NCI-H82 (cell line): Measurements from ENCODE around the gene PKP4.

Experiments
- DNase-seq: peaks from one replicate; lab custom pipeline; 2025; lab: John Stamatoyannopoulos, UW

Gene PKP4

DNA sequence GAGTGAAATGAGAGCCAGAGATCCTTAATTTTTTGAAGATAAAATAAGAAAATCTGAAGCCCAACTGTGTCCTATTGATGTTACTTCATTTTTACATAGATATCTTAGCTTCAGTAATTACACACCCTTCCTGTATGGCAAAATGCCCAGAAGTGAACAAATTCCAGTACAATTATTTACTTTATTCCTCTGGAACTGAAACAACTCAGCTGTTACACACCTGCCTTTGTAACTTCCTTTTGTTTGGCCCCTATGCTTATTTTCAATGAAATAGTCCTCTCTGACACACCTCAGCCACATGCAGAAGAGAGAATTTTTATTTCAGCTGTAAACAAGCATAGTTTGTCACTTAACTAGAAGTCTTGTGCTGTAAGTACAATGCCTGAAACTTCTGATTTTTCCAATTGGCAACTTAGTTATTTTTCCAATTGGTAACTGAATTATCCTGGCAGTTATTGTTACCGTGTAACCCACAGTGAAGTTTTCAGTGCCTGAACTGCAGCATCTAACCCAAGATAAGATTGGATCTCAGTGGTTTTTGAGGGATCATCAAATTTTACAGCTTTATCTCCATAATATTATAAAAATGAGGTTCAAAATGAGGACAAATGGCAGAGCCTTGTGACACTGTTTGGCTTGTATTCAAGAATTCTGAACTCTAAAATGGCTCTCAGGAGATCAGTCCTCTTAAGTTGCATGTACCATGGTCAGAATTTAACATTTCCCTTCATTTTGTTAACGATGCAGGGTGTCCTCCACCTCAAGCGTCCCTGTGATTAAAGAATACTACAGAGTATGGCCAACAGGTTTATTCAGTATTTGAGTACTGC, 82.6 kb downstream of the PKP4 start:
- DNase-seq, result no peak

DNA sequence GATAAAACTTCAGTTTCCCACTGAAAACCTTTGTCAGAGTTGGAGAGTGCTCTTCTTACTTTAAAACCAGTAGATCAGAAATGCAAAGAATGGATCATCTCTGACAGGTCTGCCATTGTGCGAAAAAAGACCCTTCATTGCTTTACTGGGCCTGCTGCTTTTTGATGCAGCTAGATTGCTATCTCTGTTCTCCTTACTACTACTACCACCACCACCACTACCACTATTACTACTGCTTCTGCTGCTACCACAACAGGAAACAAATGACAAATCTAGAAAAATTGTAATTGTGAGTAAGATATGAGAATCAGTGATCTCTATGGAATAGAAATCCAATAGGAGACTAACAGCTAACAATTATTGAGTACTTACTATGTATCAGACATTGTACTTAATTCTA, 85.8 kb downstream of the PKP4 start:
- no peak for DNase-seq

DNA sequence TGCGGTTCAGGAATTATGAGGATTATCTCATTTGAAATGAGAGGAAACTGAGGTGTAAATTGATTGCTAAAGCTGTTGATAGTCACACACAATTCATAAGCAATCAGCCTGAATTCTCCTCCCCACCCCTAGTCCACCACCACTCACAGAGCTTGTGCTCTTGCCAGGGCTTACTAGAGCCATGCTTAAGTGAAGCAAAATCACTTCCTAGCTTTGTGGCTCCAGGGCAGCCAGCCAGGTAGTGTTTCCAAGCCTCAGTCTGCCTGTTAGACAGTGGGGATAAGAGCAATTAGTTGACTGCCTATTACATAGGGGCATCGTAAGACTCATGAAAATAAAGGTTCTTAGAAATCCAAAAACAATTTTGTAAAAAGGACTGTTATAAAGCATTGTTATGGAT, 87.2 kb downstream of the PKP4 start:
- no peak for DNase-seq

DNA sequence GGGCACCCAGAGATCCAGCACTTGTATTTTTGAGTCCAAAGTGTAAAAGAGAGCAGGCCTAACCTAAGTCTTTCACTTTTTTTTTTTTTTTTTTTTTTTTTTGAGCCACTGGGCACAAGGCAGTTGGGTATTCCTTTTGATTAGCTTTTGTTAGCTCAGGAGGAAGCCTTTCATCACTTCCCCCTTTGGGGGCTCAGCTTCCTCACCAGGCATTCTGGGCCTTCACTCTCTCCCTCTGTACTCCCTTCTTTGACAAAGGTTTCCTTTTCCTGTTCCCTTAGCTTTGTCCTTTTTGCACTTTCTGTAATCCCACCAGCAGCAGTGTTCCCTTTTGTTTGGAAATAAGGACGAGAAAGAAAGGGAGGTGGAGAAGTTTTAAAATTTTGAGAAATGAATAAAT, 88.2 kb downstream of the PKP4 start:
- DNase-seq, result no peak

DNA sequence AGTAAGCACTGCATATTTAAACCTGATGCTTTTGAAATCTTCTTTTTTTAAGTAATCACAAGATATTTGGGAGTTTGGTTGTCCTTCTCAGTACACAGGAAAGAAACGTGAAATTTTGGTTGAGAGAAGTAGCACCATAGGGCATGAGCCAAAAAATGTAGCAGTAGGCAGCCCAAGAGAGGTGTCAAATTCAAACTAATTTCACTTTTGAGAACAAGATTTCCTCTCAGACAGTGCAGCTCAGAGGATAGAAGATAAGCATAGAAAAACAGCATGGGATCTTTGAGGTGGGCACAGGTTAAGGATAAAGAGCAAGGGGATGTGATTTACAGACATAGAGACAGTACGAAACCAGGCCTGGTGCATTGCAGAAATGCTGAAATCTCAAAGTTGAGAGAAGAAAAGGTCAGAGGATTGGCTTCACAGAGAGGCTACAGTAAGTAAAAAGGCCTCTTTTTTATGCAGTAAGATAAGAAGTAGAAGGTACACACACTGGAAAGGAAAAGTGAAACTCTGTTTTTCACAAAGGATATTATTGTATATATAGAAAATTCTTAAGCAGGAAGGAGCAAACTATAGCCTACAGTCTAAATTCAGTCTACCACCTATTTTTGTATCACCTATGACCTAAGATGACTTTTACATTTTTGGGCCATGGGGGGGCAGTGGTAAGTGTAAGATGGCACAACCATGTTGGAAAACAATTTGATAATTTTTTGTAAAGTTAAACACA, 89.8 kb downstream of the PKP4 start:
- no peak for DNase-seq

DNA sequence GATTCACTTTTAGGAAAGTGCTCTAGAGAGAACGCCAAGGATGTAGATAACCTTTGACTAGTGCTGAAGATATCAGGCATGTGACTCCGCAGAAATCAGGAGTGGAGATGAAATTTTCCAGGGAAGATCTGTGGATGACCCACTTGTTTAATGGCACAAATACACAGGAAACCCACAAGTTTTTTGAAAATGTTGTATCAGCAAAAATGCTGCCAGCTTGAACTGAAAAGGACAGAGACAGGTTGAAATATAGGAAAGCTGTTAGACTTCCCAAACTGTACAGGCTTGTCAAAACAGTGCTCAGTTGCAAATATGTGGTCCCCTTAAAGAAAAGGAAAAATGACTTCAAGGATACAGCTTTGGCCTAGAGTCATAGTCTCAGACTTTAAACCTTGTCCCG, 96.5 kb downstream of the PKP4 start:
- DNase-seq, result no peak

DNA sequence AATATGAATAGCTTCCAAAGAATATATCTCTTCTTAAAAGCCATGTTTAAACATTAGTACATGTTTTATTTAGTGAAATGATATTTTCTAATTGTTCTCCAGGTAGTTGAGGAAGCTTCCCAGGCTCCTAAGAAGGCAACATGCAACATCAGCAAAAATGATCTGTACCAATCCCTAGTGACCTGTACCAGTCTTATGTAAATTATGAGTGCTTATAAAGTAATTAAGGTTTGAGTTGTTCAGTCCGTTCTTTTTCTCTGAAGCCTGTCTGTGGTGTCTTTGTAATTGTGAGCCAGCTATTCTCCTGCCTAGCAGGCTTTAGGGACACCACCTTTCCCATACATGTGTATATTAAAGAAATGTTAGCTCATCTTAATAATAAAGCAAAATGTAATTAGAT, 98.2 kb downstream of the PKP4 start:
- DNase-seq, result no peak

DNA sequence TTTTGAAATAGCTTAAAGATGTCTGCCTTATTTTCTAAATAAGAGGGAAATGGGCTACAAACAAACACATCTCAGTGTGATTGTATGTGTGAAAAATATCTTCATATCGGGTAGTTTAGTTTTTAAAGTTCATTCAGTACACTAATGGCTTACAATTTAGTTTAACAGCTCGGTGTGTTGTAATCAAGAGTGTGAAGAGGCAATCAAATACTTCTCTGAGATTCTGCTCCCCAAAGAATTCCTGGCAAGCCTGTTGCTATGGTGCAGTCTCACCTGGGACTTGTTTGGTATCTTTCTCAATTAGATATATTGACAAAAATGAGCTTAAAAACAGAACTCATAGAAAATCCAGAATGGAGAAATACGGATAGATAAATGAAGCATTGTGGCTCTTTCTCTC, 99.4 kb downstream of the PKP4 start:
- DNase-seq, result no peak

DNA sequence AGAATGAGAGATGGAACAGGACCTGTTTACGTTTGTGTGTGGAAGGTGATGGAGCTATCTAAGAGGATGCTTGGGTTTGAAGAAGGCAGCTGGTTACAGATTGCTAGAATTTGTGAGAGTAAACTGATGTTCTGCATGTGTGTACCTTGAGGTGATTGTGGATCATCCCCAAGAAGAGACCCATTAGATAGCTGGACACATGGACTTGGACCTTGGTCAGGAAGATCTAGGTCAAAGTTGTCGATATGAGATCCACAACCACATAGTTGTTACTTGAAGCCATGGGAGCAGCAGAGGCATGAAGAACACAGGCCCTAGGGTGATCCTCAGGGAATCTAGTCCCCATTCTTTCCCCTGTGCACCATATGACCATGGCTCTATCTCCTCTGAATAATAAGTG, 101.0 kb downstream of the PKP4 start:
- no peak for DNase-seq

DNA sequence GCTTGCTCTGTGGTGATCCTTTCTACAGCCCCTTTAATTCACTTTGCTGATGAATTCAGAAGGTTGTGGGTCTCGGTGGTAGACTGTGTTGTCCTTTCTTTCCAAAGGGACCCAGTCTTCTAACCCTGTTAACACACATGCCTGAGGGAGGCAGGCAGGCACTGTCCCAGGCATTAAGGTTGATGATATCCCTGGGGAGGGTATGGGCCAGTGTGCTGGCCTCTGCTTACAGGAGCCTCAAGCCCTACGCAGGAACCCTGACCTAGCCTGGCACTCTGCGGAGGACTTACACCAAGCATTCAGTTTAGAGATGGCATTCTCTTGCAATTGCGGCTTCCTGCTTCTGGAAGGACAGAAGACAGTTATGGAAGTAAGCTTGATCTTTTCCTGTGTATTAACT, 102.5 kb downstream of the PKP4 start:
- DNase-seq, result peak; percentile 20

DNA sequence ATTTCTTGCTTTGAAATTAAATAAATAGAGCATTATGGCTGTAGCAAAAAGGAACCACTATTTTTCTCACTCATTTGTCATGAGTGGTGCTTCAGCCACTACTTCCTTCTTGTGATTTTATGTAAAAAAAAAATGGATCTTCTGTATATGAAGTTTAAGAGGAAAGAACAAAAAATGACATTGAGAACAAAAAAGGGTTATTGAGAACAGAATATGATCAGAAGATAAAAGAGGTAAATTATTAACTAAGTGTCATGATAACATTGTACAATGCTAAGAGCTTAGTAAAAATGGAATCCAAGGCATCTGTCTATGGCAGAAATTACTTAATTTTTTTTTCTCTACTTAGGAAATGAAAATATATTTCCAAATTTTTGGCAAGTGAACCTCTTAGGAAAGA, 103.5 kb downstream of the PKP4 start:
- no peak for DNase-seq

DNA sequence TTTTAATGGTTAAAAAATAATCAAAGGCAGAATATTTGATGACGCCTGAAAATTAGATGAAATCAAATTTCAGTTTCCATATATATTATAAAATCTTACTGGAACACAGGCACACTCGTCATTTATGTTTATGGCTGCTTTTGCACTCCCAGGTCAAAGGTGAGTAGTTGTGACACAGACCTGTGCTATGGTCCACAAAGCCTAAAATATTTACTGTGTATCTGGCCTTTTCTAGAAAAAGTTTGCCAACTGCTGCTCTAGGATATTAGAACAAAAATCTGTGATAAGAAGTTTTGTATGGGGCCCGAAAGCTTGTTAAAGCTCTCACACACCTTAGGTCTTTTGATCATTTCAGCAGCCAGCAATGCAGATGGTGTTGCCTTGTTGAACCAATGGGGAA, 104.3 kb downstream of the PKP4 start:
- no peak for DNase-seq

DNA sequence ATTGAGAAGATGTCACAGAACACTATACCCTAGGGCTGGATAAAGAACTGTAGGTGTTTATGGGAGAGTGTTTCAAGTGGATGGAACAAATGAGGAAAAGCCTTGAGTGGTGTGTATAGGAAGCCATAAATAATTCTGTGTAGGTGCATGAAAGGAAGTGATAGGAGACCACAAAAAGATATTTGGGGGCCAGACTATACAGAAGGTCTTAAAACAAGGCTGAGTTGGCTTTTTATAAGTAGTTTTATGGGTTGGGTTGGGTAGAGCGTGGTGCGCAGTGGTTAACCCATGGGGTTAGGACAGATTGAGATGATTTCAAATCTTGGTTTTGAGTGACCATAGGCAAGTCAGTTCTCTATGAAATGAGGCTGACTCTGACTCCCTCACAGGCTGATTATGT, 110.5 kb downstream of the PKP4 start:
- no peak for DNase-seq

DNA sequence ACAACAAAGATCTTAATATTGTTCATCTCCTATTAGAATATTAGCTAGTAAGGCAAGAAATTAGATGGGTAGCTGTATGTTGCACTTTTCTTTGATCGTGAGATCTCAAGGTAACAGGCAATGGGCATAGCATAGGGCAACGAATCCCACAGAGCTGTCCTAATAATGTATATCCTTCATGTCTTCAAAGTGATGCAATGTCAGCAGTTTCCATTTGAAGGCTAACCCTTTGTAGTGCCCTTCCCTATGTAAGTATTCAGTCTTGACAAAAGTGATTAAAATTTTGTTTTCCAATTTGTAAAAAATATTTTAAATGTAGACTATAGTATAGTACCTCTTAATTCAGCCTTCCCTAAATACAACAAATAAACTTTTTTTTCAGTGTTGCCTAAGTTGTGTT, 112.5 kb downstream of the PKP4 start:
- DNase-seq, result no peak

DNA sequence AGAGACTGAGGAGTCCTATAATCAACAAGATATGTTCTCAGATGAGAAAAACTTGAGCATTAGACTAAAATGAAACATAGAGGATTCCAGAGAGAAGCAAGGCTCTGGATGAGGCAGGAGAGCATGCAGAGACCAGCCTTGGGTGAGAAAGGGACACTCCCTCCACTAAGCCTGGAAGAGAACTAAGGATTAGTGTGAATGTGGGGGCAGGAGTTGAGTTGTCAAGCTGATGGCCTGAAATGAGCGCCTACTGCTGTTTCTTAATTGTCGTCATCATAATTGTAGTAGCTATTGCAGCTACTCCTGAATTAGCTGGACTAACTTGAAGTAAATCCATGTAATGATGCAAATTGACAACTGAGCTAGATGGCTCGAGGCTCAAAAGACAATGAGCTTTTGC, 114.1 kb downstream of the PKP4 start:
- peak; percentile 11 for DNase-seq

DNA sequence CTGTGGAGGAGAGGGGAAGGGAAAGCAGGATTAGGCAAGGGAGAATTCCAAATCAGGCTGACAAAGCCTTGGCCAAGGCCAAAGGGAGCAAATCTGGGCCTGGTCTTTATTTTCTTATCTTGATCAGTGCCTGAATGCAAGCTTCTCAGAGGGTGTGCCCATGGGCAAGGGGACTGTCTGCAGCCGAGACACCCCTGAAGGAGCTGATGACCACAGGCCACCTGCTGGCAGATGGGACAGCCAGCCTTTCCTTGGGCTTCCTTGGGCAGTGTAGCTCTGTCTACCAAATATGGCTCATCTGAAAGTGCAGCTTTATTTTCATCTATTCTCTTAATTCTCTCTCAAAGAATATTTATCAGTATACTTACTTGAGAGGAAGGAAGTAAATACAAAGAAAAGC, 117.0 kb downstream of the PKP4 start:
- no peak for DNase-seq

DNA sequence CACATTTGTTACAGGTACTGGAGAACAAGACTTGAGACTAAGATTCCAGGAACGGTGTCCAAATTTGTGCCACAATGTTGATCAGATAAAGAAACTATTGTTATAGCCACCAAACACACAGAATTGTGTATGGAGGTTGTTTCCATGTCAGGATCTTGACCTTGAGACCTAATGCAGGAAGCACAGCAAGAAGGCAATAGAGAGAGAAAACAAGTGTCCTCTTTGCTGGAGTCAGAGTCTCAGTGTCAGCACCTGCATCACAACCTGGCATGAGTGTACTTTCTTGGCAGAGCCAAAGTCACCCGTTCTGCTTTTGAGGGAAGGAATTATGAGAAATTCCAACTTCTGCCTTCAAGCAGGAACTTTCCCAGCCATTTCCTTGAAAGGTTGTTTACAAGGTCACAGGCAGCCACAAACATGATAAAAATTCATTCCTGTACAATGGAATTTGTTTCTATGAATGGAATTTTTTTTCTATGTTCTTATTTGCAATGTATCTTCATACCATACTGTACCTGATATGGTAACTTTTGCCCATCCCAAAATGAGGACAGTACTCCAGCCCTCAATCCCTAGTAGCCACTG, 118.4 kb downstream of the PKP4 start:
- no peak for DNase-seq

DNA sequence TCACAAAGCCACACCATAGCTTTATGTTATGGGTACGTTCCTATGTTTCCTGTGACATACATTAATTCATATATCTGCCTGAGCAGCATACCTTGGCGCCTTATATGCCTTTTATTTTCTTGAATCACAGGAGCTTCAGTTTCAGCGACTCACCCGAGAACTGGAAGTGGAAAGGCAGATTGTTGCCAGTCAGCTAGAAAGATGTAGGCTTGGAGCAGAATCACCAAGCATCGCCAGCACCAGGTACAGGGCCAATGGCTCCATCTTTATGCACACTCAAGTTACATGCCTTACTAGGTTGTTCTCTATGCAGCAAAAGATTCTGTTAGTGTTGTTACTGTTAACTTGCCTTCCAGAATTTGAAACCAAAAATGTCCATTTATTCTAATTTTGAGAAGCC, 120.4 kb downstream of the PKP4 start:
- DNase-seq, result no peak

DNA sequence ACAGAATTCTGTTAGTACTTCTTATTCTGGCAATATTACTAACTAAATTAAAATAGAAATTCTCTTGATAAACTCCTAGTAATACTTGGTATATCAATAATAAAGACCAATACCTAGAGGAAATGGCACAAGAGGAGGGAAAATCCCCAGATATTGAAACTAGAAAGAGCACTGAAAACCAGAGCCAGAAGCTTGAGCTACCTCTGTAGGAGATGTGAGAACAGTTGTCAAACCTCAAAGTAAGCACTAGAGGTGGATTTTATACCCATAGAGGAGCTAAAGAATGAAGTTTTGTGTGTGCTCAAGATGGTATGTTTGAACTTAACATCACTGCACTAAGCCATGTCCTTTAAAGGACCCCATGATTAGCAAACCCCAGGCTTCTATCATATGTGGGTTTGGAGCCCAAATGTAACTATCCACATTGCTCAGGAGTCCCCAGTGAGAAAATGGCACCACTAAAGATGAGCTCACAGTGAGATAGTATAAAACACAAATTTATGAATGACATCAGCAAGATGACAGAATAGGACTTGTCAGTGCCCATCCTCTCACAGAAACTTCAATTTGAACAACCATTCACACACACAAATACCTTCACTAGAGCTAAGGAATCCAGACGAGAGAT, 122.1 kb downstream of the PKP4 start:
- no peak for DNase-seq

DNA sequence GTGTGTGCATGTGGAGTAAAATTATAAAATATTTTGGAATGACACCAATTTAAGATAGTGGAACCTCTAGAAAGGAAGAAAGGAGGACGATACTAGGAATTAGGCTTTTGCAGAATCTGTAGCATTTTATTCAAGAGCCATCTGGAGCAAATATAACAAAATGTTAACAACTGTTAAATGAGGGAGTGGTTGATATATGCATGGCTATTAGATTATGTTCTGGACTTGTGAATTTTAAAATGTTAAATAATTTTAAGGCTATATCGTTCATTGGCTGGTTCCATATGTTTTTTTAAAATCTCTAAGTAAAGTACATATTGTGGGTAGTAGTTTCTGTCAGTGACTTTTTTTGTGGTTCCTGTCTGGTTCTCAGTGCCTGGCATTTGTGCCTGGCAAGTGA, 123.2 kb downstream of the PKP4 start:
- no peak for DNase-seq

DNA sequence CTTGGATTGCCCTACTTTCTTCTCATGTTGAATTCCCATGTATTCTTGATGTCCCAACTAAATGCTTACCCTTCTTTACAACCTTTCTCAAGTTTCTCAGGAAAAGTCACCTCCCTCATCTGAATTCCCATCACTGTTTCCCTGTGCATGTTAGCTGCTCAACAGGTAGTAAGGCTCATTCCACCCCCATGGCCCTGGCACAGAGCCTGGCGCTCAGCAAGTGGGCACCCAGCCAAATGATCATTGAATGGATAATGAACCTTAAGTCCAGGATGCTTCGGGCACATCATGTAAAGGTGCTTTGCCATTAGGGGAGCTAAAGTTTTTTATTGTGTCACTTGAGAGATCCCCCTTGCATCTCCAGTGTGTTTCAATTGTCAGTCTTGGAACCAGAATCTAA, 124.0 kb downstream of the PKP4 start:
- DNase-seq, result no peak

DNA sequence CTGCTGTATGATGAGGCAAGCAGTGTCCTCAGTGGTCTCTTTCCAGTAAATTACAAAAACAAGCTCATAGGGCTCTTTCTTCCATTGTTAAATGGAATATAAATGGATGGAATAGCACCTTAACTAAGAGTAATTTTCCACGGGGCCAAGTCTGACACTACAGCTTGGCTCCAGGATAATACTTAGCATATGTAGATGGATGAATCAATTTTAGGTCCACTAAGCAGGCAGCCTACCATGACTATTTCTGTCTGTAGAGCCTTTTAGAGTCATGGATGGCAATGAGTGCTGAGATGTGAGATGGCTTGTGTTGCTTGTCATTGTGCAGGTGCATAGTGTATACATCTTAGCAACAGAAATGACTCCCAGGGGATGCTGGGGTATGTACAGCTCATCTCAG, 125.9 kb downstream of the PKP4 start:
- no peak for DNase-seq

DNA sequence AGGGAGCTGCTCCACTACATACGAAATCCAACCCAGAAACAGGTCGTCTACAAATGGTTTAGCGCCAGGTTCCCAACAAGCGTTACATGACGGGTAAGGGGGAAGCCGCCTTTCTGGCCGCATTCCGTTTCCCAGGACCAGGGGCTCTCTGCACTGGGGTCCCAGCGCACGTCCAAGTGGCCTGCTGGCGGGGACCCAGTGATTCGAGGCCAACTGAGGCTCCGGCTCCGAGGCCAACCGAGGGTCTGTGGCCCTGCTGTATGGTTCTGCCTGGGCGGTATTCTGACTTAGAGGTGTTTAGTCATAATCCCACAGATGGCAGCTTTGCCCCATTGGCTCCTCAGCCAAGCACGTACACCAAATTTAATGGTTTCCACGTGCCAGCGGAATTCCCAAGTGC, 127.2 kb downstream of the PKP4 start:
- DNase-seq, result no peak
